OCI-LY7 (cell line): ENCODE data around the gene PEX10. TPM values are rescaled to one million over a fixed set of nuclear protein-coding genes. Genes with fewer than 3 reads are reported as not detected.

Source experiments
- BruUV-seq: library from RNA; stranded (reverse); fragments of 400-500 nt; replicated peaks from 2 replicates; lab custom pipeline; 2021; lab: Mats Ljungman, UMichigan
- CTCF ChIA-PET: fragments of 300-600 bp; sonication (Branson Sonifier 250); formaldehyde crosslinking; loops from one replicate; lab custom pipeline; 2022; ENCODE audit warnings: antibody characterized with exemption; ENCODE audit not compliant: unreplicated experiment; lab: Charles Lee
- POLR2A ChIA-PET: fragments of 300-600 bp; sonication (Branson Sonifier 250); formaldehyde crosslinking; loops from one replicate; lab custom pipeline; 2022; ENCODE audit warnings: antibody characterized with exemption; lab: Charles Lee
- DNase-seq: peaks from one replicate; pipeline ENCODE4 v3.0.0-alpha.2; 2015; ENCODE audit warnings: low spot score
- H2AFZ ChIP-seq: fragments of 200-600 bp; sonication (generic), shearing (Covaris generic); 2 replicates; pipeline ENCODE4 v1.6.1; 2014; ENCODE audit warnings: mild to moderate bottlenecking, antibody characterized with exemption, low read length, moderate library complexity
- H3K27ac ChIP-seq: fragments of 200-600 bp; sonication (generic); 2 replicates; pipeline ENCODE4 v1.5.1; 2014; ENCODE audit warnings: mixed run types, low read depth, mild to moderate bottlenecking, moderate library complexity, low read length, inconsistent platforms; ENCODE audit not compliant: poor library complexity, severe bottlenecking
- H3K36me3 ChIP-seq: fragments of 200-600 bp; sonication (generic); 2 replicates; pipeline ENCODE4 v1.6.1; 2014; ENCODE audit warnings: mild to moderate bottlenecking, antibody characterized with exemption, low read length, moderate library complexity, mixed read lengths; ENCODE audit not compliant: insufficient read depth
- H3K4me1 ChIP-seq: fragments of 200-600 bp; sonication (generic); 2 replicates; pipeline ENCODE4 v1.5.1; 2014; ENCODE audit warnings: mild to moderate bottlenecking, low read length; ENCODE audit not compliant: insufficient read depth, poor library complexity, severe bottlenecking
- H3K4me2 ChIP-seq: fragments of 200-600 bp; sonication (generic); 2 replicates; pipeline ENCODE4 v1.6.1; 2014; ENCODE audit warnings: mild to moderate bottlenecking, low read length
- H3K4me3 ChIP-seq: fragments of 200-600 bp; sonication (generic); 2 replicates; pipeline ENCODE4 v1.5.1; 2014; ENCODE audit warnings: mild to moderate bottlenecking, low read depth, low read length; ENCODE audit not compliant: poor library complexity, severe bottlenecking
- H3K79me2 ChIP-seq: fragments of 200-600 bp; sonication (generic); 2 replicates; pipeline ENCODE4 v1.6.1; 2016; ENCODE audit warnings: low read depth, mild to moderate bottlenecking, low read length, moderate library complexity, mixed read lengths; ENCODE audit not compliant: insufficient read depth
- H3K9me2 ChIP-seq: fragments of 200-600 bp; sonication (generic); 2 replicates; pipeline ENCODE4 v1.6.1; 2016; ENCODE audit warnings: mild to moderate bottlenecking, low read length, mixed read lengths; ENCODE audit not compliant: insufficient read depth
- H3K9me3 ChIP-seq: fragments of 200-600 bp; sonication (generic); 2 replicates; pipeline ENCODE4 v1.6.1; 2014; ENCODE audit warnings: mild to moderate bottlenecking, mixed run types, low read length, mixed read lengths
- H4K20me1 ChIP-seq: fragments of 200-600 bp; sonication (generic); 2 replicates; pipeline ENCODE4 v1.6.1; 2014; ENCODE audit warnings: mild to moderate bottlenecking, antibody characterized with exemption, low read length, moderate library complexity, mixed read lengths; ENCODE audit not compliant: insufficient read depth
- EZH2phosphoT487 ChIP-seq: fragments of 200-600 bp; sonication (generic); IDR thresholded peaks from 2 replicates; pipeline ENCODE4 v1.6.1; 2018; ENCODE audit warnings: low read depth, borderline replicate concordance, mild to moderate bottlenecking, mixed run types, antibody characterized with exemption, low read length, moderate library complexity, mixed read lengths
- intact Hi-C: fragments of 100-400 bp; cut with micrococcal nuclease; formaldehyde crosslinking; loops from one replicate; pipeline ENCODE4 v1.10.0; 2022; ENCODE audit not compliant: unreplicated experiment
- total RNA-seq, 2 experiments: library from RNA; depleted of rRNA in 1 of 2; stranded (reverse); fragments of >200 nt in 1 of 2; shearing (Covaris generic) in 1 of 2; gene quantifications; 2 replicates each; pipeline ENCODE4 v1.2.3, GENCODE V29; 2014 to 2022
- TF ChIP-seq, protein P1 (sequence below): fragments of 200-600 bp; sonication (generic); conservative IDR thresholded peaks from 2 replicates; pipeline ENCODE4 v1.5.1; 2014; ENCODE audit warnings: mild to moderate bottlenecking, antibody characterized with exemption, low read length, moderate library complexity, mixed read lengths

Gene PEX10
- total RNA-seq, 2 experiments from 2014 or later = 23.3 to 24.5 TPM

DNA sequence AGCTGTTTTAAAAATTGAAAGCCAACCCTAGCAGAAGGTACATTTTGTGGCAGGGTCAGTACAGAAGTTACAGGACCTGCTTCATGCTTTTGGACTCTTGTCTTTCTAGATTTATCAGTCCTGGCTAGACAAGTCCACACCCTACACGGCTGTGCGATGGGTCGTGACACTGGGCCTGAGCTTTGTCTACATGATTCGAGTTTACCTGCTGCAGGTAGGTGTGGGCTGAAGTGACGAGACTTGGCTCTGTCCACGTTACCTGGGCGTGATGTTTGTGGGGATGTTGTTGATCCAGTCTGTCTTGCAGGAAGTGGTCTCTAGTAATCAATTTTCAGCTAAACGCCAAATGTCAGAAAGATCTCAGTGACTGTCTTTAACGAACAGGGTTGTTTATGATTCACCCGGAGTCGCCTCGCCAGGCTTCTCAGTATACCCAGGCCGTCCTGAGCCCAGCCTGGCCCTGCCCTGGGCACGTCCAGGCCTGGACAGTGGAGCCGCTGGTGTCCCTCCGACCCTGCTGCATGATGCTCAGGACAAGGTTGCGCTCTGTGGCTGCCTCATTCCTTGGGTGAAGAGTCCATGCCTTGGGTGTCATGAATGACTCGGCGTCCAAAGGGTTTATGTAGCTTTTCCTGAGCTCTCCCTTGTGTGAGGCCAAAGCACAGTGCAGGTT, 15.2 kb downstream of the PEX10 start:
- Histone ChIP-seq H2AFZ (no peak overlapping the region), H3K36me3 (peaks cover 91% of the 10 kb centered on the region), H3K9me2 (no peaks in the 10 kb centered on the region), H3K4me1 (peaks cover 19% of the 10 kb centered on the region), H4K20me1 (peaks cover 5% of the 10 kb centered on the region; the same call in 1 of the 2 replicates), H3K27ac (no peak overlapping the region), H3K4me2 (no peak overlapping the region), H3K79me2 (peaks cover 32% of the 10 kb centered on the region), H3K4me3 (no peak overlapping the region), H3K9me3 (no peaks in the 10 kb centered on the region)
- TF ChIP-seq, protein P1, sequence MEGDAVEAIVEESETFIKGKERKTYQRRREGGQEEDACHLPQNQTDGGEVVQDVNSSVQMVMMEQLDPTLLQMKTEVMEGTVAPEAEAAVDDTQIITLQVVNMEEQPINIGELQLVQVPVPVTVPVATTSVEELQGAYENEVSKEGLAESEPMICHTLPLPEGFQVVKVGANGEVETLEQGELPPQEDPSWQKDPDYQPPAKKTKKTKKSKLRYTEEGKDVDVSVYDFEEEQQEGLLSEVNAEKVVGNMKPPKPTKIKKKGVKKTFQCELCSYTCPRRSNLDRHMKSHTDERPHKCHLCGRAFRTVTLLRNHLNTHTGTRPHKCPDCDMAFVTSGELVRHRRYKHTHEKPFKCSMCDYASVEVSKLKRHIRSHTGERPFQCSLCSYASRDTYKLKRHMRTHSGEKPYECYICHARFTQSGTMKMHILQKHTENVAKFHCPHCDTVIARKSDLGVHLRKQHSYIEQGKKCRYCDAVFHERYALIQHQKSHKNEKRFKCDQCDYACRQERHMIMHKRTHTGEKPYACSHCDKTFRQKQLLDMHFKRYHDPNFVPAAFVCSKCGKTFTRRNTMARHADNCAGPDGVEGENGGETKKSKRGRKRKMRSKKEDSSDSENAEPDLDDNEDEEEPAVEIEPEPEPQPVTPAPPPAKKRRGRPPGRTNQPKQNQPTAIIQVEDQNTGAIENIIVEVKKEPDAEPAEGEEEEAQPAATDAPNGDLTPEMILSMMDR = no peak
- TF ChIP-seq EZH2phosphoT487 = no peak
- BruUV-seq = no TSS peak
- intact Hi-C loops = no loop called here
- CTCF ChIA-PET = interaction anchor here (0.5 kb wide), 1 partner anchor 159 kb away, joined by 5 read pairs; no protein-coding TSS in a partner anchor
- DNase-seq = no peak
- POLR2A ChIA-PET = no interaction called here

DNA sequence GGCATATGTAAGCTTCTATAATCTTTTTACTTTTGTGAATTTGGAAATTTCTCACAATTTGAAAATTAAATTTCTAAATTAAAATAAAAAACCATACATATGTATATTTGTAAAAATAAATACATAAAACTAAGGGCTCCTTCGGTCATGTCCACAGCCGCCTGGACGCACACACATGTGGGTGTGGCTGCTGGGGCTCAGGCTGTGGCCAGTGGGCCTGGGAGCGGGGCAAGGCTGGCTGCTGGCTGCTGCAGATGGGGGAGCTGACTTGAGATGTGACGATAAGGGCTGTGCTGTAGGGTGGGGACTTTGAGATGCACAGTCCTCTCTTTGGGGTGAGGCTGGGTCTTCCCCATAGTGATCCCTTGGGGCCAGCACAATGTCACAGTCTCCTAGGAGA, 15.9 kb downstream of the PEX10 start:
- Histone ChIP-seq H3K27ac (no peak overlapping the region), H3K9me3 (no peaks in the 10 kb centered on the region), H3K9me2 (no peaks in the 10 kb centered on the region), H3K4me2 (no peak overlapping the region), H3K4me1 (peaks cover 19% of the 10 kb centered on the region), H3K4me3 (no peak overlapping the region), H2AFZ (no peak overlapping the region), H3K36me3 (peaks cover 84% of the 10 kb centered on the region), H4K20me1 (peaks cover 5% of the 10 kb centered on the region; the same call in 1 of the 2 replicates), H3K79me2 (peaks cover 33% of the 10 kb centered on the region)
- CTCF ChIA-PET = no interaction called here
- no TSS peak for BruUV-seq
- no peak for DNase-seq
- POLR2A ChIA-PET = no interaction called here
- TF ChIP-seq EZH2phosphoT487 = no peak
- TF ChIP-seq, protein P1 = no peak
- intact Hi-C loops = no loop called here

DNA sequence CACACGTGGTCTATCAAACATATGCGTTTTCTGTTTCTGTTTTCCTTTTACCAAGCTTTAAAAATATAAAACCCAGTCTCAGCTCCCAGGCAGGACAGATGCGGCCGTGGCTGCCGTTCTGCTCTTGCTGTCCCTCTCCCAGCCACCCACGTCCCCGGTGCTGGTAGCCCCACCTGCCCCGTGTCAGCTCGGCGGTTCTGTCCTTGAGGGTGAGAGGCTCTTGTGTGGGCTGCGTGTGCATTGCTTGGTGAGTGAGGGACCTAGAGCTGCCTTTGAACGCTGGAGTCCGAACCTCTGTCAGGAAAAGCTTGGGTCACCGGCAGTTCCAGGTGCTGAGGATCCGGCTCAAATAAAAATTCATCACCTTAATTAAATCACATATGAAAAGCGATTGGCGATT, 16.3 kb downstream of the PEX10 start:
- Histone ChIP-seq H2AFZ (no peak overlapping the region), H3K4me2 (no peak overlapping the region), H3K79me2 (peaks cover 33% of the 10 kb centered on the region), H3K4me1 (peaks cover 19% of the 10 kb centered on the region), H3K27ac (no peak overlapping the region), H3K9me2 (no peaks in the 10 kb centered on the region), H4K20me1 (peaks cover 5% of the 10 kb centered on the region; the same call in 1 of the 2 replicates), H3K4me3 (no peak overlapping the region), H3K9me3 (no peaks in the 10 kb centered on the region), H3K36me3 (peaks cover 82% of the 10 kb centered on the region)
- DNase-seq = no peak
- TF ChIP-seq EZH2phosphoT487 = no peak
- TF ChIP-seq, protein P1 = no peak
- ChIA-PET CTCF (no interaction called here), POLR2A (no interaction called here)
- no TSS peak for BruUV-seq
- intact Hi-C loops = no loop called here
